ENCODE results near the gene TRIM31. TPM values are rescaled to one million over a fixed set of nuclear protein-coding genes. Genes with fewer than 3 reads are reported as not detected.

Gene TRIM31
- total and polyA plus RNA-seq, 10 of the 15 experiments (the other 5 are each of a cell fraction or from before 2014, with no cell fraction given), result 0.09 to 20.5 (median 0.31) TPM; not detected in 3

GRCh38 chr6:30131947-30132497 is 19.1 kb upstream of the TRIM31 start:
- in situ Hi-C loops (cut with MboI), result no loop called here
- no peak for DNase-seq (ENCODE audit: low read depth, low spot score)
- H3K27ac ChIP-seq (ENCODE audit: control insufficient read depth, insufficient read depth), result no peak overlapping the region
- no peak overlapping the region for H2AFZ ChIP-seq (ENCODE audit: control insufficient read depth, low read depth, low read length)
- H3K9ac ChIP-seq (ENCODE audit: control insufficient read depth, insufficient read depth, low read length), result no peak overlapping the region
- ChIA-PET CTCF (interaction anchor here (1.0 to 8.5 kb wide), 20 partner anchors 10 to 284 kb away, joined by 4 to 561 read pairs (median 9); partner anchors contain the start of gene TRIM31), POLR2A (interaction anchor here (0.6 to 4.2 kb wide), 4 partner anchors 8 to 140 kb away, joined by 3 to 41 read pairs (median 5); no protein-coding TSS in a partner anchor), SMC1A (ENCODE audit: uncharacterized antibody, unreplicated experiment) (interaction anchor here (0.9 to 18.7 kb wide), 12 partner anchors 8 to 90 kb away, joined by 3 to 647 read pairs (median 8); partner anchors contain the start of genes PPP1R11 and TRIM31), RAD21 (ENCODE audit: unreplicated experiment) (interaction anchor here (0.7 to 8.5 kb wide), 8 partner anchors 16 to 114 kb away, joined by 3 to 333 read pairs (median 6); partner anchors contain the start of genes PPP1R11 and TRIM31)
- H3K79me2 ChIP-seq (ENCODE audit: control insufficient read depth, insufficient read depth, low read length), result no peaks in the 10 kb centered on the region
- no peak for ATAC-seq
- no peaks in the 10 kb centered on the region for H3K36me3 ChIP-seq (ENCODE audit: control insufficient read depth in 2 of 2, insufficient read depth in 2 of 2, low read length in 1 of 2)
- no peaks in the 10 kb centered on the region for H3K9me3 ChIP-seq (replicated peaks; ENCODE audit: control insufficient read depth, insufficient read depth, low read length)
- peaks cover 4 to 10% of the 10 kb centered on the region in 2 experiments for H3K27me3 ChIP-seq (replicated peaks in 1 of 2; ENCODE audit: control insufficient read depth in 2 of 2, insufficient read depth in 2 of 2, low read length in 1 of 2)
- BruUV-seq (replicated peaks), result no TSS peak
- FAIRE-seq, result no peak
- WGBS (ENCODE audit: insufficient coverage, insufficient replicate concordance, low lambda C conversion rate, missing lambda C conversion rate), result 50% methylated on average over 2 of the region's 2 CpGs
- no peak overlapping the region for H3K4me3 ChIP-seq
- H3K4me2 ChIP-seq (ENCODE audit: control insufficient read depth, insufficient read depth), result no peak overlapping the region
- TF ChIP-seq JUNB (IDR thresholded peaks at IDR 0.05), result no peak
- TF ChIP-seq CHD4 (IDR thresholded peaks at IDR 0.05), result no peak
- no peak for TF ChIP-seq IRF4 (IDR thresholded peaks at IDR 0.05; ENCODE audit: low read depth, low read length)
- no peak for TF ChIP-seq SUZ12 (IDR thresholded peaks at IDR 0.05; ENCODE audit: unreplicated experiment)
- no peaks in the 10 kb centered on the region for H4K20me1 ChIP-seq (ENCODE audit: control insufficient read depth, insufficient read depth)
- intact Hi-C loops (cut with micrococcal nuclease; ENCODE audit: unreplicated experiment), result loop anchor here (1.0 to 2.0 kb wide), 2 partner anchors 29 to 39 kb away; no protein-coding TSS in a partner anchor
- H3K4me1 ChIP-seq (ENCODE audit: control insufficient read depth, insufficient read depth, low read length), result peaks cover 7% of the 10 kb centered on the region

Data from GM12878 (cell line).